SW 1271 (cell line): Measurements from ENCODE around the gene RAPGEF6.
"Not testable (repeated sequence)": the region's sequence is repeated elsewhere in the genome, so short reads cannot be mapped to it uniquely, and the experiment has no call there.

ENCODE experiments used
- DNase-seq, 2 experiments: peaks; one replicate each; lab custom pipeline; 2025; lab: John Stamatoyannopoulos, UW

The RAPGEF6 gene

DNA sequence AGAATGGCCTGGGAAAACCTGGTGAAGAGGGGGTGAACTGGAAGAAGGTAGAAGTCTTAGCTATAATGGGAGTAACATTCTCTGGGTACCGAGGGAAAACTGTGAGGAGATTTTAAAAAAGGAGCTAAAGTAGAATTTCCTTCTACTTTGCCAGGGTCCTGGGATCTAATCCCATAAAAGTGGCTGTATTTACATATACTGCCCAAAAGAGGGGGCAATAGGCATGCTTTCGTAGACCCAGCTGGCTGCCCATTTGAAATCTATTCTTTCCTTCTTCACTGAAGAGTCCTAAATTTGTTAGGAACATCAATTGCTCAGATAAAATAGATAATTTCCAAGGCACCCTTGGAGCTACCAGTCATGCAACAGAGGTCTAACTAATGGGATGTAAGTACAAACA lies 212.0 kb downstream of the RAPGEF6 start:
- DNase-seq, result peak in 1 of 2 experiments; percentile 59

- DNase-seq, result no peak
These were observed 215.2 kb downstream of the RAPGEF6 start for GRCh38 chr5:131419877-131420276.

DNA sequence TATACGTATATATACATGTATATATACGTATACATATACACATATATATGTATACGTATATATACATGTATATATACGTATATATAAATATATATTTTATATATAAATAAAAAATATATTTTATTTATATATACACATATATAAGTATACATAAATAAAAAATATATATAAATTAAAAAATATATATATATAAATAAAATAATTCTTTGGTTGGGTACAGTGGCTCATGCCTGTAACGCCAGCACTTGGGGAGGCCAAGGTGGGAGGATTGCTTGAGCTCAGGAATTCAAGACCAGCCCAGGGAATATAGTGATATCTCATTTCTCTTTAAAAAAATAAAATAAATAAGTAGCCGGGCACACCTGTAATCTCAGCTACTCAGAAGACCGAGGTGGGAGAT lies 216.2 kb downstream of the RAPGEF6 start:
- no peak for DNase-seq

DNA sequence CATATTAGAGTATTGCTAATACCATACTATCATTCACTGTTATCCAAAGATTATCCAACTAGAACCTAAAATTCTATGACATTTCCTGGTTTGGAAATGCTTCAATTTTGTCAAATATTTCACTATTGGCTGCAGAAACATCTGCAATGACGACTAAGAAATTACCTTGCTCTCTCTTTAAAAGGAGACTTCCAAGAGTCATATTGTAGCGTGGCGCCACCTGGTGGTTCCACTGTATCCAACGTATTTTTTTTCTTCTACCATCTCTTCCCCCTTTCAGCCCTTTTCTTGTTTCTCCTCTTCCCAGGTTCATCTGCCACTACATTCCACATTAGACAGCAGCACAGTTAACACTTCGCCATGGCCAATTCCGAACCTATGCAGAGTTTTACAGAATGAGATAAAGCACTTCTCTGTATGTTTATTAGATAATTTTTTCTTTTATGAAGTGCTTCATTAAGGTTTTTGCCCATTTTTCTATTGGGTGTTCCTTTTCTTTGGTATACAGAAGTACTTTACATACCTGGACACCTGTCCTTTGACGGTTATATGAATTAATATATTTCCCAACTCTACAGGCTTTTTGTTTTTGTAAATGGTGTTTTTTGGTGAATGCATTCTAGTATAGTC lies 217.7 kb downstream of the RAPGEF6 start:
- DNase-seq, result peak; percentile 29 to 83

GRCh38 chr5:131416729-131417128 lies 218.3 kb downstream of the RAPGEF6 start:
- DNase-seq, result no peak

- no peak for DNase-seq
These were observed 221.1 kb downstream of the RAPGEF6 start for GRCh38 chr5:131413605-131414559.

- no peak for DNase-seq
These were observed 227.9 kb downstream of the RAPGEF6 start for GRCh38 chr5:131406975-131407638.

DNA sequence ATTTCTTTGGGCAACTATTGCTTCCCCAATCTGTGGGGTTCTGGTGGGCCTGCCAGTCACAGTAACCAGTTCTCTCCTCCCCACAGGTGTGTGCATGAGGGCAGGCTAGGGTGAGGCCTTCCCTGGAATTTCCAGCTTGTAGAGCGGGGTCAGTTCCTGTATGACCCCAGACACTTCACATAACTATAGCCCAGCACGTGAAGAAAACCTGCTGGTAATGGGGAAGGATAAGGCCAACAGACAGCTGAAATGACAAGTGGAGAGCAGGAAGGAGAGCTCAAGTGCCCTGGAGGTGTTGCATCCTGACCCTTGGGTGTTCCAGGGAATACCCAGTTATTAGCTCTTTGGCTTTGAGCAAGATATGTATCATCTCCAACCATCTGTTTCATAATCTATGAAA lies 229.0 kb downstream of the RAPGEF6 start:
- no peak for DNase-seq

DNA sequence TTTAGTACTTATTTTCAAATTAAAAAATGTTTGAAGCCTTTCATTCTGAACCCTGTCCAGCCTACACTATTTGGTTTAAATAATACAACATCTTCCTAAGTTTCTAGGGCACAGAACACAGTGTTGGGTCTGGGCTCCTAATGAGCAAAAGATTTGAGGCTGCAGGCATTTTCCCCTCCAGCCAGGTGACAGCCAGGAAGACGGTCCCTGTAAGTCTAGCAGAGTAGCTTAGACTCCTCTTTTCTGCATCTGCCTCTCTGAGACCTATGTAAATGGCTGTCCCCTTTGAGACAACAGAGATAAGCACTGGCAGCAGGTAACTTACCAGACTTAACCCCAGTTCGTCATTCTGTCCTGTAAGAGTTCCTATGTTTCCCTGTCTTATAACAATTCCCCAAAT lies 229.4 kb downstream of the RAPGEF6 start:
- no peak for DNase-seq

GRCh38 chr5:131400585-131400984 lies 234.4 kb downstream of the RAPGEF6 start:
- no peak for DNase-seq

DNA sequence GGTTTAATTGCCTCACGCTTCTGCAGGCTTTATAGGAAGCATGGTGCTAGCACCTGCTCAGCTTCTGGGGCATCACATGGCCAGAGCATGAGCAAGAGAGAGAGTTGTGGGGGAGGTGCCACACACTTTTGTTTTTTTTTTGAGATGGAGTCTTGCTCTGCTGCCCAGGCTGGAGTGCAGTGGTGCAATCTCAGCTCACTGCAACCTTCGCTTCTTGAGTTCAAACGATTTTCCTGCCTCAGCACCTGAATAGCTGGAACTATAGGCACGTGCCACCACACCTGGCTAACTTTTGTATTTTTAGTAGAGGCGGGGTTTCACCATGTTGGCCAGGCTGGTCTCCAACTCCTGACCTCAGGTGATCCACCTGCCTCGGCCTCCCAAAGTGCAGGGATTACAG lies 236.0 kb downstream of the RAPGEF6 start:
- not testable (repeated sequence) for DNase-seq

GRCh38 chr5:131396630-131397273 lies 238.3 kb downstream of the RAPGEF6 start:
- no peak for DNase-seq

GRCh38 chr5:131396015-131396414 lies 239.0 kb downstream of the RAPGEF6 start:
- DNase-seq, result no peak

DNA sequence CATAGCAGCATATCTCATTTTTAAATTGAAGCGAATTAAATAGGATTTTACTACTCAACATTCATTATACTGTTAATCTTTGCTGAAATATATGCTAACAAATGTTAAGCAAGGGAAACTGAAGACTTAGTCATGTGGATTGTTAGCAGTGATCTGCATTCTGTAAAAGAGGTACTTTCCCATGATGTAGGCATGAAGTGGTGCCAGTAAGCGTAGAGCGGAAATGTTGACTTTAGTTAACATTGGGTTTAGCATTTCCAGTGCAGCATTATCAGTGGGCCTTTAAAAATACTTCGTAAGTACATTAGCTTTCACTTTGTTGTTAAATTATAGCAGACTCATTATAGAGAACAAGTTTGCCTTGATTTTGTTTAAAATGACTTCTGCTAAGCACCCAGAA lies 240.9 kb downstream of the RAPGEF6 start:
- no peak for DNase-seq

GRCh38 chr5:131393498-131393968 lies 241.5 kb downstream of the RAPGEF6 start:
- DNase-seq, result no peak

GRCh38 chr5:131392466-131393095 lies 242.4 kb downstream of the RAPGEF6 start:
- no peak for DNase-seq

GRCh38 chr5:131389869-131390265 lies 245.2 kb downstream of the RAPGEF6 start:
- no peak for DNase-seq

DNA sequence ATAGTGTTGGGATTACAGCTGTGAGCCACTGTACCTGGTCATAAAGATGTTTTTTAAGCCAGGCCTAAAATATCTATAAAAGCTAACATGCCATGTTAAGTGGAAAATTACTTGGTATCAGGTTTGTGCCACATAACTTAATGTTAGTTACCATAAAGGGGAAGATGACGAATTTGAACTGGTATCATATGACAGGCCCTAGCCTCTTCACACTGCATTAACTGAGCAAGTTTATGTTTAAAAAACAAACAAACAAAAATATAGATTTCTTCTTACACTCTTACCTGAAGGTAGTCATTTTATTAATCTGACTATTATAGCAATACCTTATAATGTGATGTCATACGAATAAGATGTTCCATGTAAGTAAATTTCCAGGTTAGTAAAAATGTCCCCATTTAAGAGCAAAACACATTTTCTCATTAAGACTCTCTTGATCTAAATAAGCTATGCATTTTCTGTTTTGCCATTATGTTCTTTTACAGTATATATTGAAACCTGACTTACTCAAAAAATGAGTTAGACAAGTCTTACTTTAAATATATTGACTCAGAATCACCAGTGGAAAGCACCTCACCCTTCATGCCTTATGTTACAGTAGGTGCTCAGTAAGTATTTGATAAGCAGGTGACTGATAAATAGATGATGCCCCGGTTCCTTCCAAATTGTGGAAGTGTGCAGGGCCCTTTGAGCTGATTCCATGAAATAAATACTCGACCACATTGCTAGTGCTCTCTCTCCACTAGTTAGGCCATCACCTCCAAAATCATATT lies 245.7 kb downstream of the RAPGEF6 start:
- no peak for DNase-seq

DNA sequence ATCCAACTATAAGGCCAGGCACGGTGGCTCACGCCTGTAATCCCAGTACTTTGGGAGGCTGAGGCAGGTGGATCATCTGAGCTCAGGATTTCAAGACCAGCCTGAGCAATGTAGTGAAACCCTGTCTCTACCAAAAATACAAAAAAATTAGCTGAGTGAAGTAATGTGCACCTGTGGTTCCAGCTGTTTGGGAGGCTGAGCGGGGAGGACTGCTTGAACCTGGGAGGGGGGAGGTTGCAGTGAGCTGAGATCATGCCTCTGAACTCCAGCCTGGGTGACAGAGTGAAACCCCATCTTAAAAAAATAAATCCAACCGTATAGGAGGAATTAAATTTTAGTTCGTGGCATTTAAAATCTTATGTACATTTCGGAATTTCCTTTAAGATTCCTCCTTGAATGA lies 247.8 kb downstream of the RAPGEF6 start:
- no peak for DNase-seq

DNA sequence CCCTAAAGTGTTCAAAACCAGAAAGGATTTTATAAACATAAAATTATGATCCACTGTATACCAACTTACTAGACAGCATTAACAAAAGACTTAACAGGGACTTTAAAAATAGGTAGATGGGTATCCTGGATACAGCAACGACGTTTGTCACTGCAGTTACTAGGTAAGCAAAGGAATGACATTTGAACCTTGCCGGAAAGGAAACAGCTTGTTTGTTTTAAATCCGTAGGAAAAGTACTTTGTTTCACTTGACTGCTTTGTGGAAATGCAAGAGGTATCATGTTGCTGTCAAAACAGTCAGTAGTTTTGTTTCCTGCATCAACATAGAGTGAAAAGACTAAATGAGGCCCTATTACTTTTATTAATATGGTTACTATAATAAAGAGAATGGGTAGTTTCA lies 248.2 kb downstream of the RAPGEF6 start:
- DNase-seq, result no peak

DNA sequence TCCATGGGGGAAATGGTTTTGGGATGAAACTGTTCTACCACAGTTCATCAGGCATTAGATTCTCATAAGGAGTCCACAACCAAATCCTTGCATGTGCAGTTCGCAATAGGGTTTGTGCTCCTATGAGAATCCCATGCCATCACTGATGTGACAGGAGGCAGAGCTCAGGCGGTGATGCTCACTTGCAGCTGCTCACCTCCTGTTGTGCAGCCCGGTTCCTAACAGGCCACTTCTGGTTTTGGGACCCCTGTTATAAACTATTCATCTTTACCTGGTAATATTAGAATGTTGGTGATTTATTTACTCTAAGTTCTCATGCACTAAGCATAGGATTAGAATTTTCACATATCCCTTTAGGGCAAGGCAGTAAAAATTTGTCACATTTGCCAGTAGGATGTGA lies 248.9 kb downstream of the RAPGEF6 start:
- DNase-seq, result no peak
